ENCODE measurements around the gene SELENON. TPM values are rescaled to one million over a fixed set of nuclear protein-coding genes. Genes with fewer than 3 reads are reported as not detected.

Gene SELENON
- total and polyA plus RNA-seq, 4 donors, result 4.3 to 16.1 (median 9.0) TPM

DNA sequence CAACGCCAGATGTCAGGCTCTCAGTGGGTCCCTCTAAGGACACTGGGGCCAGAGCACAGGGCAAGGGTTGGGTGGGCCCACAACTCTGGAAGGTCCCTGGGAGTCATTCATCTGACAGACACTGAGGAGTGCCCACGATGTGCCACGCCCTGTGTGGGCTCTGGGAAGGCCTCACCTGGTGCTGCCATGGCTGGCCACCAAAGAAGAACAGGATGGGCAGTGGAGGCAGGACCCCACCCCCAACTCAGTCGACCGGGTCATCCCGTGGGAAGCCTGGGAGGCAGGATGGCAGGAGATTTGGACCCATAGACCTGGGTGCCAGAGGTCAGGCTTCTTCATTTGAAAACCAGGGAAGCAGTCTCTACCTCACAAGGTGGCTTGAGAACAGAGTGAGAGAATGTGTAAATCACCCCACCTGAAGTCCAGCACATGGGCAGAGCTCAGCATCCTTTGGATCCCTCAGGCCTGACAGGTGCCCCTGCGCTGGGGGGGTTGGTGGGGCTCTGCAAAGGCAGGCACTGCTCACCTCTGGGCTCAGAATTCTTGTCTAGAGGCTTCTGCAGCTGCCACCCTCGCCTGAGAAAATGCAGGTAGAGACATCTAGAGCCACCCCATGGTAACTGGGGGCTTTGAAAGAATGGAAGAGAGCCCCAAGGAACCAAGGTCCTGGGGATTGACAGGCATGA, 1.2 kb upstream of the SELENON start:
- WGBS, result 74% methylated on average over 8 of the region's 8 CpGs

More for the DNA sequence above, 1.2 kb upstream of the SELENON start:
- TF ChIP-seq FOXA1 (IDR thresholded peaks at IDR 0.05) (no peak), RAD21 (IDR thresholded peaks at IDR 0.05) (no peak), HNF4A (conservative IDR thresholded peaks at IDR 0.05) (no peak), JUND (IDR thresholded peaks at IDR 0.05) (no peak), SP1 (IDR thresholded peaks at IDR 0.05) (no peak), YY1 (IDR thresholded peaks at IDR 0.05) (no peak), TAF1 (conservative IDR thresholded peaks at IDR 0.05) (no peak), NR2F2 (IDR thresholded peaks at IDR 0.05) (no peak), FOXA2 (IDR thresholded peaks at IDR 0.05) (no peak), RXRA (IDR thresholded peaks at IDR 0.05) (no peak), GABPA (IDR thresholded peaks at IDR 0.05 in 1 of 2, conservative IDR thresholded peaks at IDR 0.05 in 1 of 2) (no peak)
- TF ChIP-seq, protein P1, sequence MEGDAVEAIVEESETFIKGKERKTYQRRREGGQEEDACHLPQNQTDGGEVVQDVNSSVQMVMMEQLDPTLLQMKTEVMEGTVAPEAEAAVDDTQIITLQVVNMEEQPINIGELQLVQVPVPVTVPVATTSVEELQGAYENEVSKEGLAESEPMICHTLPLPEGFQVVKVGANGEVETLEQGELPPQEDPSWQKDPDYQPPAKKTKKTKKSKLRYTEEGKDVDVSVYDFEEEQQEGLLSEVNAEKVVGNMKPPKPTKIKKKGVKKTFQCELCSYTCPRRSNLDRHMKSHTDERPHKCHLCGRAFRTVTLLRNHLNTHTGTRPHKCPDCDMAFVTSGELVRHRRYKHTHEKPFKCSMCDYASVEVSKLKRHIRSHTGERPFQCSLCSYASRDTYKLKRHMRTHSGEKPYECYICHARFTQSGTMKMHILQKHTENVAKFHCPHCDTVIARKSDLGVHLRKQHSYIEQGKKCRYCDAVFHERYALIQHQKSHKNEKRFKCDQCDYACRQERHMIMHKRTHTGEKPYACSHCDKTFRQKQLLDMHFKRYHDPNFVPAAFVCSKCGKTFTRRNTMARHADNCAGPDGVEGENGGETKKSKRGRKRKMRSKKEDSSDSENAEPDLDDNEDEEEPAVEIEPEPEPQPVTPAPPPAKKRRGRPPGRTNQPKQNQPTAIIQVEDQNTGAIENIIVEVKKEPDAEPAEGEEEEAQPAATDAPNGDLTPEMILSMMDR (IDR thresholded peaks at IDR 0.05; ENCODE audit: low read depth, low read length, missing input control), result no peak
- TF ChIP-seq, protein P2, sequence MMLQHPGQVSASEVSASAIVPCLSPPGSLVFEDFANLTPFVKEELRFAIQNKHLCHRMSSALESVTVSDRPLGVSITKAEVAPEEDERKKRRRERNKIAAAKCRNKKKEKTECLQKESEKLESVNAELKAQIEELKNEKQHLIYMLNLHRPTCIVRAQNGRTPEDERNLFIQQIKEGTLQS (IDR thresholded peaks at IDR 0.05), result no peak
- TF ChIP-seq, protein P3, sequence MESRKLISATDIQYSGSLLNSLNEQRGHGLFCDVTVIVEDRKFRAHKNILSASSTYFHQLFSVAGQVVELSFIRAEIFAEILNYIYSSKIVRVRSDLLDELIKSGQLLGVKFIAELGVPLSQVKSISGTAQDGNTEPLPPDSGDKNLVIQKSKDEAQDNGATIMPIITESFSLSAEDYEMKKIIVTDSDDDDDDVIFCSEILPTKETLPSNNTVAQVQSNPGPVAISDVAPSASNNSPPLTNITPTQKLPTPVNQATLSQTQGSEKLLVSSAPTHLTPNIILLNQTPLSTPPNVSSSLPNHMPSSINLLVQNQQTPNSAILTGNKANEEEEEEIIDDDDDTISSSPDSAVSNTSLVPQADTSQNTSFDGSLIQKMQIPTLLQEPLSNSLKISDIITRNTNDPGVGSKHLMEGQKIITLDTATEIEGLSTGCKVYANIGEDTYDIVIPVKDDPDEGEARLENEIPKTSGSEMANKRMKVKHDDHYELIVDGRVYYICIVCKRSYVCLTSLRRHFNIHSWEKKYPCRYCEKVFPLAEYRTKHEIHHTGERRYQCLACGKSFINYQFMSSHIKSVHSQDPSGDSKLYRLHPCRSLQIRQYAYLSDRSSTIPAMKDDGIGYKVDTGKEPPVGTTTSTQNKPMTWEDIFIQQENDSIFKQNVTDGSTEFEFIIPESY (IDR thresholded peaks at IDR 0.05), result no peak
- TF ChIP-seq, protein P4, sequence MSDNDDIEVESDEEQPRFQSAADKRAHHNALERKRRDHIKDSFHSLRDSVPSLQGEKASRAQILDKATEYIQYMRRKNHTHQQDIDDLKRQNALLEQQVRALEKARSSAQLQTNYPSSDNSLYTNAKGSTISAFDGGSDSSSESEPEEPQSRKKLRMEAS (IDR thresholded peaks at IDR 0.05), result no peak
- TF ChIP-seq, protein P5, sequence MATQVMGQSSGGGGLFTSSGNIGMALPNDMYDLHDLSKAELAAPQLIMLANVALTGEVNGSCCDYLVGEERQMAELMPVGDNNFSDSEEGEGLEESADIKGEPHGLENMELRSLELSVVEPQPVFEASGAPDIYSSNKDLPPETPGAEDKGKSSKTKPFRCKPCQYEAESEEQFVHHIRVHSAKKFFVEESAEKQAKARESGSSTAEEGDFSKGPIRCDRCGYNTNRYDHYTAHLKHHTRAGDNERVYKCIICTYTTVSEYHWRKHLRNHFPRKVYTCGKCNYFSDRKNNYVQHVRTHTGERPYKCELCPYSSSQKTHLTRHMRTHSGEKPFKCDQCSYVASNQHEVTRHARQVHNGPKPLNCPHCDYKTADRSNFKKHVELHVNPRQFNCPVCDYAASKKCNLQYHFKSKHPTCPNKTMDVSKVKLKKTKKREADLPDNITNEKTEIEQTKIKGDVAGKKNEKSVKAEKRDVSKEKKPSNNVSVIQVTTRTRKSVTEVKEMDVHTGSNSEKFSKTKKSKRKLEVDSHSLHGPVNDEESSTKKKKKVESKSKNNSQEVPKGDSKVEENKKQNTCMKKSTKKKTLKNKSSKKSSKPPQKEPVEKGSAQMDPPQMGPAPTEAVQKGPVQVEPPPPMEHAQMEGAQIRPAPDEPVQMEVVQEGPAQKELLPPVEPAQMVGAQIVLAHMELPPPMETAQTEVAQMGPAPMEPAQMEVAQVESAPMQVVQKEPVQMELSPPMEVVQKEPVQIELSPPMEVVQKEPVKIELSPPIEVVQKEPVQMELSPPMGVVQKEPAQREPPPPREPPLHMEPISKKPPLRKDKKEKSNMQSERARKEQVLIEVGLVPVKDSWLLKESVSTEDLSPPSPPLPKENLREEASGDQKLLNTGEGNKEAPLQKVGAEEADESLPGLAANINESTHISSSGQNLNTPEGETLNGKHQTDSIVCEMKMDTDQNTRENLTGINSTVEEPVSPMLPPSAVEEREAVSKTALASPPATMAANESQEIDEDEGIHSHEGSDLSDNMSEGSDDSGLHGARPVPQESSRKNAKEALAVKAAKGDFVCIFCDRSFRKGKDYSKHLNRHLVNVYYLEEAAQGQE (IDR thresholded peaks at IDR 0.05), result no peak
- no peak for DNase-seq (ENCODE audit: low spot score)
- Histone ChIP-seq H3K9me3 (ENCODE audit: control insufficient read depth in 4 of 4, low read length in 3 of 4) (no peaks in the 10 kb centered on the region), H3K36me3 (ENCODE audit: control insufficient read depth in 4 of 4, insufficient read depth in 3 of 4, low read depth in 1 of 4, low read length in 3 of 4) (no peaks in the 10 kb centered on the region), H3K4me3 (ENCODE audit: low read depth in 1 of 3, low read length in 3 of 3) (no peak overlapping the region), H3K9ac (ENCODE audit: low read depth in 1 of 2, low read length in 2 of 2) (no peak overlapping the region), H3K27me3 (ENCODE audit: control insufficient read depth in 4 of 4, insufficient read depth in 4 of 4, low read length in 3 of 4) (no peaks in the 10 kb centered on the region), H3K4me1 (ENCODE audit: control insufficient read depth in 4 of 4, insufficient read depth in 4 of 4, low read length in 3 of 4) (peaks cover 0 to 28% (median 12%) of the 10 kb centered on the region in 4 donors), H3K27ac (ENCODE audit: low read depth in 1 of 2, low read length in 2 of 2) (no peak overlapping the region)

Measured in liver (tissue), 9 donors.